Osteoblast (primary cell): ENCODE data around the gene SLIT3. TPM values are rescaled to one million over a fixed set of nuclear protein-coding genes. Genes with fewer than 3 reads are reported as not detected.

Experiments
- DNase-seq: peaks from one replicate; pipeline ENCODE4 v3.0.0; 2011; ENCODE audit warnings: low spot score, mixed read lengths; ENCODE audit not compliant: insufficient read length; ENCODE audit errors: missing footprints
- H2AFZ ChIP-seq: 2 replicates; pipeline ENCODE4 v1.6.0; 2011; ENCODE audit warnings: mild to moderate bottlenecking, low read length
- H3K27ac ChIP-seq: 2 replicates; pipeline ENCODE4 v1.5.1; 2011; ENCODE audit warnings: mild to moderate bottlenecking, low read depth, low read length, moderate library complexity
- H3K27me3 ChIP-seq: 2 replicates; pipeline ENCODE4 v1.6.0; 2012; ENCODE audit warnings: mild to moderate bottlenecking, control low read depth, inconsistent platforms, low read length, moderate library complexity; ENCODE audit not compliant: insufficient read depth
- H3K36me3 ChIP-seq: 2 replicates; pipeline ENCODE4 v1.5.1; 2011; ENCODE audit warnings: mild to moderate bottlenecking, low read length, control low read depth, moderate library complexity; ENCODE audit not compliant: insufficient read depth
- H3K4me1 ChIP-seq: 2 replicates; pipeline ENCODE4 v1.5.1; 2011; ENCODE audit warnings: mild to moderate bottlenecking, low read length, control low read depth, moderate library complexity; ENCODE audit not compliant: insufficient read depth
- H3K4me2 ChIP-seq: 2 replicates; pipeline ENCODE4 v1.6.0; 2011; ENCODE audit warnings: mild to moderate bottlenecking, low read length; ENCODE audit not compliant: insufficient read depth
- H3K4me3 ChIP-seq: fragments of 200-600 bp; sonication (generic); 3 replicates; pipeline ENCODE4 v1.5.1; 2012; ENCODE audit warnings: mild to moderate bottlenecking, low read length, inconsistent platforms; ENCODE audit not compliant: insufficient read depth
- H3K79me2 ChIP-seq: 2 replicates; pipeline ENCODE4 v1.6.0; 2012; ENCODE audit warnings: mild to moderate bottlenecking, low read length, control low read depth, inconsistent platforms; ENCODE audit not compliant: insufficient read depth
- H3K9me3 ChIP-seq: 2 replicates; pipeline ENCODE4 v1.5.1; 2011; ENCODE audit warnings: low read depth, low read length, control low read depth
- H4K20me1 ChIP-seq: 2 replicates; pipeline ENCODE4 v1.6.0; 2012; ENCODE audit warnings: mild to moderate bottlenecking, low read length, control low read depth; ENCODE audit not compliant: insufficient read depth
- total RNA-seq: library from RNA; depleted of rRNA; stranded (reverse); fragments of >200 nt; gene quantifications from 2 replicates; pipeline ENCODE4 v1.2.3, GENCODE V29; 2012
- TF ChIP-seq, protein P1 (sequence below): IDR thresholded peaks from 2 replicates; pipeline ENCODE4 v1.5.1; 2011; ENCODE audit warnings: mild to moderate bottlenecking, low read depth, low read length, moderate library complexity; ENCODE audit errors: extremely low read depth

Gene SLIT3
- total RNA-seq, 1 donor, result 37.6 TPM

DNA sequence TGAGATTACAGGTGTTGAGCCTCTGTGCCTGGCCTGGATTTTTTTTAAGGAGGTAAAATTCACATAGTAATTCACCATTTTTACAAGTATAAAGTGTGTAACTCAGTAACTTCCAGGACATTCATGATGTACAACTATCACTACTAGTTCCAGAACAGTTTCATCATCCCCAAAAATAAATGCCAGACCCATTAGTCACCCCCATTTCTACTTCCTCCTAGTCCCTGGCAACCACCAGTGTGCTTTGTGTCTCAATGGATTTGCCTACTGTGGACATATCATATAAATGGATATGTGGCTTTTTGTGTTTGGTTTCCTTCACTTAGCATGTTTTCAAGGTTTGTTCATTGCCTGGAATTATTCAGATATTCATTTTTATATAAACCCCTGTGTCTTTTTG lies 649.3 kb downstream of the SLIT3 start:
- no peaks in the 10 kb centered on the region for H3K36me3 ChIP-seq
- peak overlapping the region; percentile 5 for H3K4me2 ChIP-seq
- H3K27ac ChIP-seq, result peak overlapping the region; percentile 52
- no peak overlapping the region for H3K4me3 ChIP-seq
- H3K27me3 ChIP-seq, result no peaks in the 10 kb centered on the region
- H3K9me3 ChIP-seq, result no peaks in the 10 kb centered on the region
- no peak overlapping the region for H2AFZ ChIP-seq
- peak; percentile 94 for DNase-seq
- H4K20me1 ChIP-seq, result no peaks in the 10 kb centered on the region
- TF ChIP-seq, protein P1, sequence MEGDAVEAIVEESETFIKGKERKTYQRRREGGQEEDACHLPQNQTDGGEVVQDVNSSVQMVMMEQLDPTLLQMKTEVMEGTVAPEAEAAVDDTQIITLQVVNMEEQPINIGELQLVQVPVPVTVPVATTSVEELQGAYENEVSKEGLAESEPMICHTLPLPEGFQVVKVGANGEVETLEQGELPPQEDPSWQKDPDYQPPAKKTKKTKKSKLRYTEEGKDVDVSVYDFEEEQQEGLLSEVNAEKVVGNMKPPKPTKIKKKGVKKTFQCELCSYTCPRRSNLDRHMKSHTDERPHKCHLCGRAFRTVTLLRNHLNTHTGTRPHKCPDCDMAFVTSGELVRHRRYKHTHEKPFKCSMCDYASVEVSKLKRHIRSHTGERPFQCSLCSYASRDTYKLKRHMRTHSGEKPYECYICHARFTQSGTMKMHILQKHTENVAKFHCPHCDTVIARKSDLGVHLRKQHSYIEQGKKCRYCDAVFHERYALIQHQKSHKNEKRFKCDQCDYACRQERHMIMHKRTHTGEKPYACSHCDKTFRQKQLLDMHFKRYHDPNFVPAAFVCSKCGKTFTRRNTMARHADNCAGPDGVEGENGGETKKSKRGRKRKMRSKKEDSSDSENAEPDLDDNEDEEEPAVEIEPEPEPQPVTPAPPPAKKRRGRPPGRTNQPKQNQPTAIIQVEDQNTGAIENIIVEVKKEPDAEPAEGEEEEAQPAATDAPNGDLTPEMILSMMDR, result no peak
- H3K79me2 ChIP-seq, result no peaks in the 10 kb centered on the region
- H3K4me1 ChIP-seq, result peaks cover 22% of the 10 kb centered on the region

DNA sequence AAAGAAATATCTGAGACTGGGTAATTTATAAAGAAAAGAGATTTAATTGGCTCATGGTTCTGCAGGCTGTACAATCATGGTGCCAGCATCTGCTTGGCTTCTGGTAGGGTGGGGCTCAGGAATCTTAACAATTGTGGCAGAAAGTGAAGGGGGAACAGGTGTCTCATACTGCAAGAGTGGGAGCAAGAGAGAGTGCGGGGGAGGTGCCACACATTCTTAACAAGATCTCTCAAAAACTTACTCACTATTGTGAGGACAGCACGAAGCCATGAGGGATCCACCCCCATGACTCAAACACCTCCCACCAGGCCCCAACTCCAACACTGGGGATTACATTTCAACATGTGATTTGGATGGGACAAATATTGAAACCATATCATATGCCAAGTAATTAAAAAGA lies 651.6 kb downstream of the SLIT3 start:
- no peak for DNase-seq
- H4K20me1 ChIP-seq, result no peaks in the 10 kb centered on the region
- H3K4me3 ChIP-seq, result no peak overlapping the region
- H3K4me1 ChIP-seq, result peaks cover 19% of the 10 kb centered on the region
- H3K9me3 ChIP-seq, result no peaks in the 10 kb centered on the region
- H3K27me3 ChIP-seq, result no peaks in the 10 kb centered on the region
- TF ChIP-seq, protein P1, result no peak
- H3K27ac ChIP-seq, result no peak overlapping the region
- no peak overlapping the region for H3K4me2 ChIP-seq
- H3K79me2 ChIP-seq, result no peaks in the 10 kb centered on the region
- H3K36me3 ChIP-seq, result no peaks in the 10 kb centered on the region
- no peak overlapping the region for H2AFZ ChIP-seq

DNA sequence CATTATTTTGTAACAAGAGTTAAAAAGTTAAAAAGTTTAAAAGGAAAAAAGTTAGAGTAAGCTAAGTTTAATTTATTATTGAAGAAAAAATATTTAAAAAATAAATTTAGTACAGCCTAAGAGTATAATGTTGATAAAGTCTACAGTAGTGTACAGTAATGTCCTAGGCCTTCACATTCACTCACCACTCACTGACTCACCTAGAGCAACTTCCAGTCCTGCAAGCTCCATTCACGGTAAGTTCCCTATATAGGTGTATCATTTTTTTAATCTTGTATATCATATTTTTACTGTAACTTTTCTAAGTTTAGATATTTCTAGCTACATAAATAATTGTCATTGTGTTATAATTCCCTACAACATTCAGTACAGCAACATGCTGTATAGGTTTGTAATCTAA lies 652.4 kb downstream of the SLIT3 start:
- Histone ChIP-seq H4K20me1 (no peaks in the 10 kb centered on the region), H3K27me3 (no peaks in the 10 kb centered on the region), H3K4me2 (no peak overlapping the region), H3K4me1 (peaks cover 11% of the 10 kb centered on the region), H3K4me3 (no peak overlapping the region), H3K9me3 (no peaks in the 10 kb centered on the region), H2AFZ (no peak overlapping the region), H3K36me3 (no peaks in the 10 kb centered on the region), H3K27ac (no peak overlapping the region), H3K79me2 (no peaks in the 10 kb centered on the region)
- no peak for DNase-seq
- TF ChIP-seq, protein P1, result no peak

DNA sequence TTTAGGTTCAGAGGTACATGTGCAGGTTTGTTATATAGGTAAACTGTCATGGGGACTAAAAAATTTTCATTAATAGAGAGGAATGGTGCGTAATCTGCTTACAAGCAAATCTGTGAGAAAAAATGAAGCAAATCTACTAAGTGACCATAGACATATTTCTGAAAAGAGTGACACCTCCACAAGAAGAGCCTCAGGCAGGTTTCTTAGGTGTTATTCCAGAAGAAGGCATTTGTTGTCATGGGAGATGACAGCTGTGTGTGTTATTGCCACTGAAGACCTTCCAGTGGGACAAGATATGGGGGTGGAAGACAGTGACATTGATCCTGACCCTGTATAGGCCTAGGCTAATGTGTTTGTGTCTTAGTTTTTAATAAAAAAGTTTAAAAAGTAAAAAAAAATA lies 652.9 kb downstream of the SLIT3 start:
- no peak for DNase-seq
- Histone ChIP-seq H4K20me1 (no peaks in the 10 kb centered on the region), H3K27me3 (no peaks in the 10 kb centered on the region), H3K79me2 (no peaks in the 10 kb centered on the region), H3K4me2 (no peak overlapping the region), H3K36me3 (no peaks in the 10 kb centered on the region), H3K4me1 (peaks cover 10% of the 10 kb centered on the region), H2AFZ (no peak overlapping the region), H3K9me3 (no peaks in the 10 kb centered on the region), H3K27ac (no peak overlapping the region), H3K4me3 (no peak overlapping the region)
- TF ChIP-seq, protein P1, result no peak
